Tibial artery (tissue), 4 donors: ENCODE results near the gene GATAD2B.
A peak's percentile ranks its signal among the peaks of the same experiment; 100 is the strongest.

ENCODE experiments used
- DNase-seq, 2 donors: peaks; one replicate each; pipeline ENCODE4 v3.0.0-alpha.2; 2019
- H3K27ac ChIP-seq, 2 donors: fragments of 200-600 bp; sonication (generic) in 1 of 2; 1 replicate in 1 of 2; 2 replicates in 1 of 2; pipeline ENCODE4 v1.5.1; 2018 to 2019; ENCODE audit warnings: mild to moderate bottlenecking in 1 of 2
- H3K27me3 ChIP-seq, 2 donors: fragments of 200-600 bp; sonication (generic) in 1 of 2; one replicate each; pipeline versions ENCODE4 v1.5.1 to v1.6.0; 2016 to 2019
- H3K36me3 ChIP-seq, 3 donors: fragments of 200-600 bp; sonication (generic) in 2 of 3; one replicate each; pipeline ENCODE4 v1.5.1; 2016 to 2019; ENCODE audit warnings: mild to moderate bottlenecking in 2 of 3
- H3K4me1 ChIP-seq, 4 donors: fragments of 200-600 bp; sonication (generic) in 2 of 4; 1 replicate in 3 of 4; 2 replicates in 1 of 4; pipeline ENCODE4 v1.5.1; 2016 to 2019
- H3K4me3 ChIP-seq, 2 donors: fragments of 200-600 bp; sonication (generic) in 1 of 2; 1 replicate in 1 of 2; 2 replicates in 1 of 2; pipeline ENCODE4 v1.5.1; 2018 to 2019; ENCODE audit warnings: mild to moderate bottlenecking in 2 of 2
- H3K9me3 ChIP-seq, 3 donors: fragments of 200-600 bp; sonication (generic) in 1 of 3; one replicate each; pipeline ENCODE4 v1.5.1; 2016 to 2019
- intact Hi-C: fragments of 100-400 bp; cut with DNase I; formaldehyde crosslinking; loops from one replicate; pipeline ENCODE4 v1.15.0; 2023; ENCODE audit warnings: low total_unique reads
- TF ChIP-seq, protein P1 (sequence below), 2 experiments: fragments of 200-600 bp in 1 of 2; fragments of 450-650 bp in 1 of 2; IDR thresholded peaks; one replicate each; pipeline ENCODE4 v1.5.1; 2017 to 2019; ENCODE audit warnings: antibody characterized with exemption in 2 of 2, mild to moderate bottlenecking in 1 of 2, moderate library complexity in 1 of 2

GATAD2B gene

DNA sequence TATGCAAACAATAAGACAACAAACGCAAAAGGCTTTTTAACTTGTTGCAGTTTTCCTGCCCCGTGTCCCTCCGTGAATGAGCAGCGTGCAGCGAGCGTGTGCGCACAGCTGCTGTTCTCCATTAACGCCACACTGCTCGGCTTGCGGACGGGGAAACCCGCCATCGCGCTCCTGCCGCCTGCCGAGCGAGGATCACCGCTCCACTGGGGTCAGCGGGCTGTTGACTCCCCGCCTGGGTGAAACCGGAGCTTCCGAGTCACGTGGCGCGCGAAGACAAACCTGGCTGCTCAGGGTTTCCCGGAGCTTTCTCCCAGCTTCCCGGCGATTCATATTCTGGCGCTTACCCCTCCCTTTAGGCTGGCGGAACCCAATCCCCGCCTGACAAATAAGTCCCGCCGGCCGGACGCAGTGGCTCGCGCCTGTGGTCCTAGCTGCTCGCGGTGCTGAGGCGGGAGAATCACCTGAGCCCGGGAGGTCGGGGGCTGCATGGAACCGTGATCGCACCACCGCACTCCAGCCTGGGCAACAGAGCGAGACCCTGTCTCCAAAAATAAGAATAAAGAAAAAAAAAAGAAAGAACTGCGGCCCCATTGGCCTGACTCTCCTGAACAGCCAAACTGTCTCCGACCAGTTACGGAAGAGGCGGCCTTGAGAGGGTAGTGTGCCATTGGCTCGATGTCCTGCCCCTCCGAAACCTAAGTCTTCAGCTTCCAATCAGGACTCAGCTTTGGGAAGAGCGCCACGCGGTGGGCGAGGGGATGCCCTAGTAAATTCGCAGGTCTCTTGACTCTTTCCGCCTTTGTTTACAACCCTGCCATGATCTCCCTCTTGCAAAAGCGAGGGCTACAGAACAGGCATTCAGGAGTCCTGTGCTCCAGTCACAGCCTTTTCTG, 44.6 kb upstream of the GATAD2B start, which contains the start of gene CREB3L4:
CREB3L4 (plus strand) TSS at position 796 of the 893 bp plus-strand sequence. CDS start 624 bp downstream, outside the sequence.
- peaks cover 0 to 2% (median 0%) of the 10 kb centered on the region in 3 donors for H3K36me3 ChIP-seq
- H3K4me1 ChIP-seq: peaks cover 0 to 50% (median 31%) of the 10 kb centered on the region in 4 donors
- H3K27ac ChIP-seq: peak within 1 kb of the TSS; percentile 78 to 88
- H3K4me3 ChIP-seq: peak within 1 kb of the TSS; percentile 62
- no peaks in the 10 kb centered on the region for H3K27me3 ChIP-seq
- intact Hi-C loops: no loop called here
- H3K9me3 ChIP-seq: no peaks in the 10 kb centered on the region
- peak; percentile 94 to 96 for DNase-seq
- TF ChIP-seq, protein P1, sequence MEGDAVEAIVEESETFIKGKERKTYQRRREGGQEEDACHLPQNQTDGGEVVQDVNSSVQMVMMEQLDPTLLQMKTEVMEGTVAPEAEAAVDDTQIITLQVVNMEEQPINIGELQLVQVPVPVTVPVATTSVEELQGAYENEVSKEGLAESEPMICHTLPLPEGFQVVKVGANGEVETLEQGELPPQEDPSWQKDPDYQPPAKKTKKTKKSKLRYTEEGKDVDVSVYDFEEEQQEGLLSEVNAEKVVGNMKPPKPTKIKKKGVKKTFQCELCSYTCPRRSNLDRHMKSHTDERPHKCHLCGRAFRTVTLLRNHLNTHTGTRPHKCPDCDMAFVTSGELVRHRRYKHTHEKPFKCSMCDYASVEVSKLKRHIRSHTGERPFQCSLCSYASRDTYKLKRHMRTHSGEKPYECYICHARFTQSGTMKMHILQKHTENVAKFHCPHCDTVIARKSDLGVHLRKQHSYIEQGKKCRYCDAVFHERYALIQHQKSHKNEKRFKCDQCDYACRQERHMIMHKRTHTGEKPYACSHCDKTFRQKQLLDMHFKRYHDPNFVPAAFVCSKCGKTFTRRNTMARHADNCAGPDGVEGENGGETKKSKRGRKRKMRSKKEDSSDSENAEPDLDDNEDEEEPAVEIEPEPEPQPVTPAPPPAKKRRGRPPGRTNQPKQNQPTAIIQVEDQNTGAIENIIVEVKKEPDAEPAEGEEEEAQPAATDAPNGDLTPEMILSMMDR (IDR thresholded peaks at IDR 0.05): peak; percentile 17 to 37

DNA sequence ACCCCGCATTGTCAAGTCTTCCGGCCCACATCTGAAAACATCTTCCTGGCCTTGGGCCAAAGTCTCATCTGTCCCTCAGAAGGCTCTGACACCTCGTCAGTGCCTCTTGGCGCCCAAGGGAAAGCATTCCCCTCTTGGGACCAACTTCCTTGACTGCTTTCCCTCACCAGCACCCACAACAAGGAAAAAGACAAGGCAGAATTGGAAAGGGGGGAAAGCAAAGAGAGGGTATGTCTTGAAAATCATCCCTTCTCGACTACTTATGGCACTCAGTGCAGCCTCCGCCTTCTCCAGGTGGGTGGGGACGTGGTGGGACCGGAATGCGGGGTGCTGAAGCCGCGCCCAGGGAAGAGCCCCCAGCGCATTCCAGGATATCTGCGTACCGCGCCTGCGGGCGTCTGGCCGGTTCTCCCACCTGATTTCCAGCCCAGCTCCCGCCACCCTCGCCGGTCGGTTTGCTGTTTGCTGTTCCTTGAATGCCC, 41.1 kb upstream of the GATAD2B start:
- Histone ChIP-seq H3K27ac (peak overlapping the region; percentile 89 to 95), H3K9me3 (no peaks in the 10 kb centered on the region), H3K4me1 (peaks cover 0 to 62% (median 50%) of the 10 kb centered on the region in 4 donors), H3K36me3 (peaks cover 0 to 16% (median 12%) of the 10 kb centered on the region in 3 donors), H3K27me3 (no peaks in the 10 kb centered on the region), H3K4me3 (peak overlapping the region; percentile 71 to 72)
- TF ChIP-seq, protein P1 (IDR thresholded peaks at IDR 0.05): no peak
- no peak for DNase-seq
- intact Hi-C loops: no loop called here

DNA sequence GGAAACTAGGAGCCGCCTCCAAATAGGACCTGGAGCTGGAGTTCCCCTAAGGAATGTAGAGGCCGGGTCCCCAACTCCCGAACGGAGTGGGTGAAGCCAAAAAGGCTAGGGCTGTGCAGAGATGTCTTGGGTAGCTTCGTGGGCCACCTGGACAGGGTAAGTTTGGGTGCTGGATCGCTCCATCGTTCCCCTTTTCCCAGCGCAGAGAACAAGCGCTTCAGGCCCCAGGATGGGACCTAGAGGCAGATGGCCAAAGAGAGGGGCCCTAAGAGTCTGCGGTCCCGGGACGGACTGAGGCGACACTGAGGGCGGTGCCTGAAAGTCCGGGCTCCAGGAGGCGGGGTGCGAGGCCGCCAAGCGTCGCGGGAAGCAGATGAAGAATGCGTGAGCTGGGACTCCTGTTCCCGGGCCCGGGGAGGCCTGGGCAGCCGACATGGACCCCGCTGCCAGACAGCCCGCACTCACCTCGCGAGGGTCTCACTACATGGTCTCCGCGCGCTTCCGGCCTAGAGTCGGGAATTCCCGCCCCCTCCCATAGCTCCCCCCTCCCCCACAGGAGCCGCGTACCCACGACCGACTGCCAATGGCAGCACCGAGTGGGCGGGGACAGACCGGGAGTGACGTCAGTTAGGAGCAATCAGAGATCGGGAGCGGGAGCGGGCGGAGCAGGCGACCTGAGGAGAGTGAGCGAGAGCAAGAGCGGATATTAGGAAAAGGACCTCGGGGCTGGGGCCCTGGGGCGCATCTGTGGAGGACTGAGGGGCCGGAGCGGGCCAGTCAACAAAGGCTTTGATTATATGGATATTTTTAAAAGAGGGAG, 40.5 kb upstream of the GATAD2B start, which contains the start of gene SLC39A1:
SLC39A1 (minus strand) TSS at position 508 of the 820 bp plus-strand sequence. CDS start 822 bp downstream, outside the sequence.
- no peaks in the 10 kb centered on the region for H3K9me3 ChIP-seq

DNA sequence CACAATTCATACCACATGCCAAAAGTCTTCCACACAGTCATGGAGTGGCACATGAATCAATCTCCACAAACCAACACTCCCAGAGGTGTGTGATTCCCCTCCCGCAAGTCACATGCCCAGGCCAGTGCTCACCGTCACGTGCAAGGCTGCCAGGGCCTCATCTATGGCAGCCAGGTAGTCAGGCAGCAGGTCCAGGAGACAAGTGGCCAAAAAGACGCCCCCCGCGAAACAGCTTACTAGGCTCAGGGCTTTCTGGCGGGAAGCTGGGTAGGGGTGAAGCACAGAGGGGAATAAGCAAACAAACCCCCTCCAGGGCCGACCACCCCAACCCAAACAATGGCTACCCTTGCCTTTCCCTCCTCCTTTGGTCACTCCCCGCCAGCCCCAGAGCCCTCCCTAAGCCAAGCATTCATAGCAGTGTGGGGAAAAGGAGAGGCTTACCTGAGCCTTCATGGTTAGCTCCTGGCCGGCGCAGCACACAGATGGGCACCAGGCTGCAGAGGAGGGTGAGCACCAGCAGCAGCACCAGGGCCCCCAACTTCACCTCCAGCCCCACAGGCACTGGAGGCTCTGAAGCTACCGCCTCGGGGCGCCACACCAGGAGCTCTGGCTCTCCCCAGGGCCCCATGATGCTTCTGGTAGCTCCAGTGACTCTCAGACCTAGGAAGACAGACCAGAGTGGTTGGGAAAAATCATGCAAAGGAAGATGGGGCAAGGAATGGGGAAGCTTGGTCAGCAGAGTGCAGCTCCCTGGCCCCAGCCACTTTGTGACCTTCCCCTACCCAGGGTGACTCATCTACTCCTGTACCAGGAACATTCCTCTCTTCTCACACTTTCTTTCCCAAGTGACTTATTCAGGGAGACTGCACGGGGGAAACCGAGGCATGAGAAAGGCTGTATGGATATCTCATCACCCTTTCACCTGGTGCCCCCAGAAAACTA, 39.6 kb upstream of the GATAD2B start:
- H3K27me3 ChIP-seq: no peaks in the 10 kb centered on the region
- H3K9me3 ChIP-seq: no peaks in the 10 kb centered on the region
- TF ChIP-seq, protein P1 (IDR thresholded peaks at IDR 0.05): no peak
- peak overlapping the region; percentile 89 to 95 for H3K27ac ChIP-seq
- peak overlapping the region; percentile 71 to 72 for H3K4me3 ChIP-seq
- H3K4me1 ChIP-seq: peaks cover 0 to 58% (median 47%) of the 10 kb centered on the region in 4 donors
- peaks cover 0 to 16% (median 12%) of the 10 kb centered on the region in 3 donors for H3K36me3 ChIP-seq
- DNase-seq: peak in 1 of 2 donors; percentile 62
- intact Hi-C loops: no loop called here

More for the DNA sequence above, 40.5 kb upstream of the GATAD2B start, which contains the start of gene SLC39A1:
- H3K36me3 ChIP-seq: peaks cover 0 to 16% (median 12%) of the 10 kb centered on the region in 3 donors
- H3K4me1 ChIP-seq: peaks cover 0 to 58% (median 48%) of the 10 kb centered on the region in 4 donors
- TF ChIP-seq, protein P1 (IDR thresholded peaks at IDR 0.05): no peak
- H3K4me3 ChIP-seq: peak within 1 kb of the TSS; percentile 71 to 72
- no peaks in the 10 kb centered on the region for H3K27me3 ChIP-seq
- peak within 1 kb of the TSS; percentile 89 to 95 for H3K27ac ChIP-seq
- intact Hi-C loops: no loop called here
- peak; percentile 99 to 100 for DNase-seq
